Measurements from ENCODE around the gene HMGXB4.

The HMGXB4 gene

DNA sequence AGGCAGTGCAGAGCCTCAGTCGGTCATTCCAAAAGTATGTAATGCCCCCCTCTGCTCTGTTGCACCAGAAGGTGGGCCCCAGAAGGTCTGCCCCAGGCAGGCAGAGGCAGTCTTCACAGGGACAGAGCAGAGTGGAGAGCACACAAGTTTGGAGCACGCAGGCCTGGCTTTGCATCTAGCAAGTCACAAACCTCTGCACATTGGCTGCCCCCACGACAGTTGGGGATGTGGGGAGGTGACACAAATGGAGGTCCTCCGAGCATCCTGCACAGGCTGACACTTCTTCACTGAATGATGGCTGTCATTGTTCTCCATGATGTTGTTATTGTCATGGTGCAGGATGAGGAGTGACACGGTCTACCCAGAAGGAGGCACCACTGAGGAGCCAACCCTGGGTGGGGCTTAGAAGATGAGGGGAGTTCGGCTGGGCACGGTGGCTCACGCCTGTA is 54.3 kb downstream of the HMGXB4 start:
- no peak for DNase-seq (ENCODE audit: low read depth)

DNA sequence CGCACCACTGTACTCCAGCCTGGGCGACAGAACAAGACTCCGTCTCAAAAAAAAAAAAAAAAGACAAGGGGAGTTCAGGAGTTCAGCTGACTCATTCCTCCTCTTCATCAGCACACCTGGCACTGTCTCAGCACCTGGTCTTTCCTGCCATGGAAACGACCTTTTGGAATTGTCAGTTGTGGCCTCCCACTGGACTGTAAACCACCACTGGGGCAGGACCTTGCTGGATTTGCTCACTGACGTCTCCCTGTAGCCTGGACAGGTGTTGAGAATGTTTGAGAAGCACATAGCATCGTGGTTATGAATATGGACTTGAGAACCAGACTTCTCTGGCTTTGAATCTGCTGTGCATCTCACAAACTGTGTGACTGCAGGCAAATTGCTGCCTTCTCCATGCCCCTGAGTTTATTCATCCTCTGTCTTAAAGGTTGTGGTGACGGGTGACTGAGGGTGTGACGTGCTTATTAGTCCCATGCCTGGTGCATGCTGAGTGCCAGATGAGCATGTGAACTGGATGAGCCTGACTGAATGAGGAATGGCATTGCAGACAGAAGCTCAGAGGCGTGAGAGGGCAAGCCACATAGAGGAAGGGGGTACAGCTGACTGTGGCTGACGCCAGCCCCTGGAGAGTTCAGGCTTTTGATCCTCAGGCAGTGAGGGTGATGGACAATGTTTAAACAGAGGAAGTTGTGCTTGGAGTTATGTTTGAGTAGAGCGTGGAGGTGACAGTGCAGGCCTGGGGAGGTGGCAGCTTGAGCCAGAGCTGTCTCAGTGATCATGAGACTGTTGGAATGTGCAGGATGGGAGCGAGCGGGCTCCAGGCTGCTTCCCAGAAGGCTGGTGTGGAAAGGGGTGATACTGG is 55.1 kb downstream of the HMGXB4 start:
- peak; percentile 34 for DNase-seq (ENCODE audit: low read depth)

DNA sequence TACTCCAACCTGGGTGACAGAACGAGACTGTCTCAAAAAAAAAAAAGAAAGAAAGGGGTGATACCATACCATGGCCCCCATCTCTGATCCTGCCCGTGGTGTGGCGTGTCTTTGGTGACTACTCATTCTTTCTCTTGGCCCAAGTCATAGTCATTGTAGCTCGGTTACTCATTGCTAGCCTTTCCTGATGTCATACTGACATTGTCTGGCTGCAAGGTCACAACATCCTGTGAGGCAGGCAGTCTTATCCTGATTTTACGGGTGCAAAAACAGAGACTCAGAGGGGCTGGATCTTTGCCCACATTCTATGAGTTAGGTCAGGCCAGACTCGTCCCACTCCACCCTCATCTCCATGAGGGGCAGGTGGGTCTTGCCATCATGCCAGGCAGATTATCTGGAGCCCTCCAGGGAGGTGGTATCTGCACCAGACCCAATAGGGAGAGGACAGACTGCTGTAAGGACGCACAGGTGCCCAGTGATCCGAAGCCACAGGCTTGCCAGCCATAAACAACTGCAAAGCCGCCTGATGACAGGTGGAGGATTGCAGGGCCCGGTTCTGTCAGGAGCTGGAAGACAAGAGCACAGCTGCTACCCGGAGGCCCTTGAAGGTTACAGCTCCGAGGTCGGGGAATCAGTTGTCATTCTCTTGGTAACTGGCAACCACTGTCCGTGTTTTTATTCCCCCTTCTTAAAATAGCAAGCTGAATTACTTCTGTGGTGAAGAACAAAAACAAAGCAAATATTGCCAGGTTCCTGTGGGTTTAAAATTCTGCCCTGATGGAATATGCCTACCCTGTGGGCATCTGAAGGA is 56.2 kb downstream of the HMGXB4 start:
- DNase-seq (ENCODE audit: low read depth), result peak; percentile 82

DNA sequence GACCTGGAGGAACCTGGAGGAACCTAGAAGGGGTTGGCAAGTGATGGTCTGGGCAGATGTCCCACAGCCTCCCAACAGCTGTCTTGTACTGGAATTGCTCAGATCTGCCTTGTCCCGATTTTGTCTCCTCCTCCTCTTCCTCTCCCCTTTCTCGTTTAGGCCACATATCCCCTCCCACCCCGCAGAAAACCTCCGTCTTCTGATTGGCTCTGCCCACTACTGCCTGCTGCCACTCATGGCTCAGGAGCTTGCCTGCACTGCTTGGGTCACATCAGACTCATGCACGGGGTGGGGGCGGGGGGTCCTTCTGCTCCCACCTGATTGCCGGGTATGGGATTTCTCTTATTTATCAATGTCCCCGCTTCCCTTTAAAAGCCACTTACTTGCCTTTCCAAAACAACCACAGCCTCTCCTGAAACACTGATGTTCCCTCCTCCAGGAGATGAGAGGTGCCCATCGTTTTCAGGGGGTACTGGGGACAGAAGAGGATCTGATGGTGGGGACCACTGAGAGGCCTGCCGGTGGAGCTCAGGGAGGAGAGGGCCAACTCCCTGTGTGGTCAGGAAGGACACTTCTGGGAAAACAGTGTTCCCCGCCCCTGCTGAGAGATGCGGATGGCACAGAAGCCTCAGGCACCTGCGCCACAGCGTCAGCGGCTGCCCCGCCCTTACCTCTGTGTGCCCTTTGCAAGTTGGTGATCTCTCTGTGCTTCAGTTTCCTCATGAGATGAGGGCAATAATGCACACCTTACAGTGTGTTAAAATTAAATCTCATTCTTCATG is 57.1 kb downstream of the HMGXB4 start:
- DNase-seq (ENCODE audit: low read depth), result no peak

DNA sequence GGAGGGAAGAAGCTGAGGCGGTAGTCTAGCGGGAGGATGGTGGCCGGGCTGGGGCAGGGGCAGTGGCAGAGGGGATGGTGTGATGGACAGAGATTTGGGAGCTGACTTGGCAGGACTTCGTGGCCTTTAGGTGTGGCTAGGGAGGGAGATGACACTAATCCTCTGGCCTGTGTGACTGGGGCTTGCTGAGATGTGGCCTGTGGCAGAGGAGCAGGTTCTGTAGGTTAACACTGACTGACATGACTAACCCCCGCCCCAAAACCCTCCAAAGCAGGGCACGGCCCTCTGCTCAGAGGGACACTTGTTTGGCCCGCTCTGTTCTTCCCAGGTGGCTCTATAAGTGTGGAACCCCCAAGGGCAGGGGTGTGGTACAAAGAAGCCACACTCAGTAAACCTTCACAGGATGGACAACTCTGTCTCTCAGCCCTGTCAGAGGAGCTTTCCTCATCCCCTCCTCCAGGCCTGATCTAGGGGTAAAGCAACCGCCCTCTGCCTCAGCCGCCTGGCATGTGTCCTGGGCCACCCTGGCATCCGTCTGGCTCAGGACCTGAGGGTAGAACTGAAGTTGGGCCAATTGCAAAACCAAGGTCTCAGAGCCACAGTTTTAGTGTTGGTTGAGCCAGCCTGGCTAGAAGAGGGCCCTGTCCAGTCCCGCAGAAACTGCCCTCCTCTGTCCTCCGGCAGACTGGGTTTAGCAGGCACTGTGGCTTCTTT is 58.0 kb downstream of the HMGXB4 start:
- DNase-seq (ENCODE audit: low read depth), result no peak

DNA sequence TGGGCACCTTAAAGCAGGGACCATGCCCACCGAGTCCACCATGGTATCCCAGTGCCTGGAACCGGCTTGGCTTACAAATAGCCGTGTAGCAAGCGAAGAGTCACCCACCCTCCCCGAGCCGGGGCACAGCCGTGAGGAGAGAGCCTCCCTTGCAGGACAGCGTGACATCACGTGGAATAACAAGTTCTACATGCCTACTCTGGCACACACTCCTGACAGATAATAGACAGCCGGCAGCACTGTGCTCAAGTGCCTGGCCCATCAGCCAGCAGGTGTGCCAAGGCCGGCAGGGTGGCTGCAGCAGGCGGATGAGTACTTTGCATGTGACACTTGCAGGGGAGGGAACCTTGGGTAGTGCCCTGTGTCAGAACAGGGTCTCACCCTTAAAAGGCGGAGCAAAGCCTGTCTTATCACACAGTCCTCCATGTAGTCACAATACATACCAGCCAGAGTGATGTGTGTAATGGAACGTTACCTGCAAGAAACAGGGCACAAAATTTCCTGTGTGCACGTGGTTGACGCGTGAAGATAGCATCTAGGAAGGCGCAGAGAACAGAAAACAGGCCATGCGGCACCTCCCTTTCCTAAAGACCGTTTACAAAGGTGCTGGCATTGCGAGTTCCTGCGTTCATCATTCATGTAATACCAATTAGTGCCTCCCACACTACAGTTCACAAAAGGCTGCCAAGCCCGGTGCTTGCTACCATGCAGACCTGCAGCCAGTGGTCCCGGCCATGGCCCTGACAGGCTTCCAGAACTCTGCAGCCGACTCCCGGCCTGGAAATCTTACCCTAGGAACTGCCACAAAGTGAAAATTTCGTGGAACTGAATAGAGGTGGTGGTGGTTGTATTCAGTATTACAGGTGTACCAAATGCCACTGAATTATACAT is 58.8 kb downstream of the HMGXB4 start:
- DNase-seq (ENCODE audit: low read depth), result no peak

DNA sequence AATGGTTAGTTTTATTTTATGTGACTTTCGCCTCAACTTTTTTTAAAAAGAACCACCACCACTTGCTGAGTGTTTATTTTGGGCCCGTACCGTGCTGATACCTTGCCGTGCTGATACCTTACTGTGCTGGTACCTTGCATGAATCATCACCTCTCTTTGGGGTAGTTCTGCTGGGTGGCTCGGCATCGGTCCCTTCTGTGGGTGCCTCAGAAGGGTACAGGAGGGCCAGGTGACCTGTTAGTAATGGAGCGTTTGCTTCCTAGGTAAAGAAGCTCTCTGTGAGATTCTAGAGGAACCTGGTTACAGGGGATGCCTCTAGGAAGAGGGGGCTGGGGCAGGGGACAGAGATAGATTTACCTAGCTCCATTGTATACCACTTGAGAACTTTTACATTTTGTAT is 59.5 kb downstream of the HMGXB4 start:
- DNase-seq (ENCODE audit: low read depth), result no peak

DNA sequence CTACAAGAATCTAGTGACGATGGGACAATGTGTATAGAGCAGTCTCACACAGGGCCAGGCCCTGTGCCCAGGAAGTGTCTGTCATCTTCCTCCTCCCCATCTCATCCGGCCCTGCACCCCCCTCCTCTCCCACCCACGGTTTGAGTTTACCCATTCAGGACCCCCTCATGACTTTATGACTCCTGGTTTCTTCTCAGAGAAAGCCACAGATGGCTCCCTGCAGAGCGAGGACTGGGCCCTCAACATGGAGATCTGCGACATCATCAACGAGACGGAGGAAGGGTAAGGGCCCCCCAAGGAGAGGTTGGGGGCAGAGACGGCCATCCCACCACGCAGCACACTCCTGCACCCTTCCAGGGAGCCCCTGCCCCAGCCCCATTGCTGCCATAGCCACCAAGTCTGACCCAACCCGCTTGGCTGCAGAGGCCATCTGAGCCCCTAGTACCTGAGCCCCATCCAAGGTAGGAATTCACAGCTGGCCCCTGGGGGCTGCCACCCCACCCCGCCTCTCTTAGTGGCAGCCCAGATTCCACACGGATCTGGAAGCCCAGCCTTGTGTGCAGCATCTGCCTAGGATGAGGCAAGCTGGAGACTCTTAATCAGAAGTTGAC is 60.5 kb downstream of the HMGXB4 start:
- DNase-seq (ENCODE audit: low read depth), result no peak

DNA sequence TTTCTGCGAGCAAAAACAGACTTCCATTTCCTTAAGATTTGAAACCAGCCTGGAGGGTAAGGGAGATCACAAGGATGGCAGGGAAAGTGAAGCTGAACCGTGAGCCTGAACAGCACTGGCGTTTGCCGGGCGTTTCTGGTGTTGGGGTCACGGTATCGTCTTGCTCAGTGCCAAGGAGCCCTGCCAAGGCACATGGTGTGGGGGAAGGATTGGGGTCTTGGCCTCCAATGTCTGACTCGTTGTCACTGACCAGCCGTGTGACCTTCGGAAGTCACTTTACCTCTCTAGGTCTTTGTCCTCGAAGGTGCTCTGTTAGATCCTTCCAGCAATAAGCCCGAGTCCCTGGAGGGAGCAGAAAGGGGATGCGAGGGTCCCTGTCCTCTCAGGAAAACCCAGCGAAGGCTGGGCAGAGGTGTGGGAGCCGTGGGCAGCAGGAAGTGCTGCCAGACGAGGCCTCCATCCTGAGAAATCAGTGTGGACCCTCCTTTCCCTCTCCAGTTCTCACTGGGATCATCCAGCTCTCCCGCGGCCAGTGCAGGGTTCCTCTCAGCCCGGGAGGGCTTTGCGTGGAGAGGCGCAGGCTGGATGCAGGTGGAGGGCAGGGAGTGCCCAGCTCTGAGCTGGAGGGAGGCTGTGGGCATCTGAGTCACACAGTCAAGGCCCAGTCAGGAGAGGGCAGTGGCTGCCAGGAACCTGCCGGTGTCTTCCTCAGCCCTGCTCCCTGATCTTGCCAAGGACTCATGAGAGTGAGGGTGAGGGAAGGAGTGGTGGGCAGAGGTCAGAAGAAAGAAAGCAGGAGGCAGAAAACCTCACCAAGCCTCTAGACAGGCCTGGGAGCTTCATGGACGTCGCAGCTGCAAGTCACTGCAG is 61.3 kb downstream of the HMGXB4 start:
- DNase-seq (ENCODE audit: low read depth), result no peak

DNA sequence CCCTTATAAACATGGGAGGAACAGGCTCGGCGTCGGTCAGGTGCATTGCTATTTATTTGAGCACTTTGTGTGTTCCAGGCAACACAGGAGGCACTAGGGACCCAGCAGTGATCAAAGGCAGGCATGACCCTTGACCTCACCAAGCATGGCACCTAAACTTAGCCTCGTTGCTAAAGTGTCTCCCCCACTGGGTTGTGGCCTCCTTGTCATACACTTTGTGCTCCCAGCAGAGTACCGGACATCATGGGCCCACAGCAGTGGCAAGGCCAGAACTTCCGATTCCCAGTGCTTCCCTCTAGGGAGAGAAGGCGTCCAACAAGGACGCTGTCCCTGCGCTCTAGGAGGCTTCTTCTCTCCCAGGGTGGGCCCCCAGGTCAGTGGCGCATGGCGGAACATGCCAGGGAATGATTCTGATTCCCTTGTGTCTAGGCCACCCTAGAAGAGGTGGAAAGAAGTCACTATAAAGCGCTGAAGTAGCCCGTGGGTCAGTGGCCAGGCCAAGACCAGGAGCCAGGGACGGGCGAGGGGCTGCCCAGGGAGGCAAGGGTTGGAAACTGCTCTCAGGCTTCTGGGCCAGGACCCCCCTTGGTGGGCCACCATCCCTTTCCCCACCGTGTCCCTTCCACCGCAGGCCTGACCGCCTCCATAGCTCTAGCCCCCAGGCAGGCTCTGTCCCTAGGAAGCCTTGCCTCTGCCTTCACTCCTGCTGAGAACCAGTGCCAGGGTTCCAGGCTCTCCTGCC is 62.1 kb downstream of the HMGXB4 start:
- no peak for DNase-seq (ENCODE audit: low read depth)

DNA sequence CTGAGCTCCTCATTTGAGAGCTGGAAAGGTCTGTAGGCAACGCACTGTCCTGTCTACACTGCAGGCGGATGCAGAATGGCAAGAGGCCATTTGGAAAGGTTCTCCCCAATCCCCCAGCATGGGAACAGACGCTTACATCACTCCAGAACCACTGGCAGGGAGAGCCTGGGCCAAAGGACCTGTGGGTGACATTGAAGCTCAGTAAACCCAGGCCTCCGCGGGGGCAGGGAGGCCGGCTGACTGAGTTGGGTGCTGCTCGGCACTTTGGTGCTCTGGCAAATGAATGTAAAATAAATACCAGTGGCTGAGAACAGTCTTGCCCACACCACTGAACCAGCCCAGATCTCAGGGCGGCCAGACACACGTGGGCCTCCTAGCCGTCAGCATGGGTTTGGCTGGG is 64.8 kb downstream of the HMGXB4 start:
- no peak for DNase-seq (ENCODE audit: low read depth)

DNA sequence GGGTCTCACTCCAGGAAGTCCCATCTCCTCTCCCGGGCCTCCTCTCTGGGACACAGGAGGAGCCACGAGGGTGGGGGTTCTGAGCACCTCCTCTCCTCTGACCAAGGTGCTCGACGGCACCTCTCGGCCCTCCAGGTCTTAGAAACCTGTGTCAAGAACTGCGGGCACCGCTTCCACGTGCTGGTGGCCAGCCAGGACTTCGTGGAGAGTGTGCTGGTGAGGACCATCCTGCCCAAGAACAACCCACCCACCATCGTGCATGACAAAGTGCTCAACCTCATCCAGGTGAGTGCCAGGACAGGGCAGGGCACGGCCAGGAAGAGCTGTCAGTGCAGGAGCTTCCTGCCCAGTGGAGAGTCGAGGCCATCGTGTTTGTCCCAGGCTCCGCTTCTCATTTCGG is 65.6 kb downstream of the HMGXB4 start:
- no peak for DNase-seq (ENCODE audit: low read depth)

DNA sequence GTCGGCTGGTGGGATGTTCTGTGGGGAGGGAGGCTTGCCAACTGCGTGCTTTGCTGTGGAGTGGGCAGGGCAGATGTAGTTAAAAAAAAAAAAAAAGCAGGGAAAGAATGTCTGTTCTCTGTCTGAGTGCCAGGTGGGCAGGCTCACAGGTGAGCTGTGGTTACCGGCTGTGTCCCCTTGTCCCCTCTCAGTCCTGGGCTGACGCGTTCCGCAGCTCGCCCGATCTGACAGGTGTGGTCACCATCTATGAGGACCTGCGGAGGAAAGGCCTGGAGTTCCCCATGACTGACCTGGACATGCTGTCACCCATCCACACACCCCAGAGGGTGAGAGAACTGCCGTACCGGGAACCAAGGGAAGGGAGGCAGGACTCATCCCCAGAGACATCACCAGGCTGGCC is 66.0 kb downstream of the HMGXB4 start:
- no peak for DNase-seq (ENCODE audit: low read depth)

DNA sequence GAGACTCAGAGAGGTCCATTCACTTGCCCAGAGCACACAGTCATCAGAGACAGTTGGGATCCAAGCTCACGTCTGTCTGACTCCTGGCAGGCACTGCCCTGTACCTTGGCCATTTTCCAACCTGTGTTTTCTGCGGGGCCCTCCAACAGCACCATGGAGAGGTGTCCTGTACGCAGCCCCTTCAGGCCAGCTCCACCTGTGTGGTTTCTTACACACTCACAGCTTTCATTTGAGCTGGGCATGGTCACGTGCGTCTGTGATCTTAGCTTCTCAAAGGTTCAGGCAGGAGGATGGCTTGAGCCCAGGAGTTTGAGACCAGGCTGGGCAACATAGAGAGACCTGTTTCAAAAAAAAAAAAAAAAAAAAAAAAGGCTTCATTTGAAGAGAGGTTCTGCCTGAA is 66.8 kb downstream of the HMGXB4 start:
- no peak for DNase-seq (ENCODE audit: low read depth)

DNA sequence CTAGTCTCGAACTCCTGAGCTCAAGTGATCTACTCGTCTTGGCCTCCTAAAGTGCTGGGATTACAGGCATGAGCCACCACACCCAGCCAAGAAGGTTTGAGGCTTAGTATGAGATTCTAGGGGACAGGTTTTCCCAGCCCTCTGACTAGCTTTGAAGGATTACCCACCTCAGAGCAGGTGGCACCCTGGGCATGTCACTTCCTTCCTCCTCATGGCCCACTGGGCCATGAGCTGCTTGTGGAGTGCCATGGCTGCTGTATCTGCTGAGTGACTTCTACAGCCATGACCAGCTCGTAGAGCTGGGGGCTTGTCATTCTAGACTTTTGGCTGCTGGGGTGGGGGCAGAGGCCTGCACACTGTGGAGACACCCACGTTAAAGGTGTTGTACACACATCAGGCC is 67.5 kb downstream of the HMGXB4 start:
- DNase-seq (ENCODE audit: low read depth), result no peak

DNA sequence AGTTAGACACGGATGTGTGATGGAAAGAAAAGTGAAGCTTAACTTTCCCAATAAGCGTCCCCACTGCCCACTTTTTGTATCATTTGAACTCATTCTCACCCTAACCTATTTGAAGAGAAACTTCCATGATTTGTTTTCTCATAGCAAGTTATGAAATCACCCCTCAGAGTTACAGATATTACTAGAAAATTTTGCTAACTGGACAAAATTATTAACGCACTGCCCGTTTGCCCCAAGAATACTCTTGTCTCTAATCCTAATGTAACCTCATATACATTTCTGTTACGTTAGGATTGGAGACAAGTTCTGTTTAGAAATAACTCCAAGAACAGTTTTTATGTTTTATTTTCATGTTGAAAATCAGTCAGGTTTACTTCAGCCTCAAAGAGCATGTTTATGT is 67.9 kb downstream of the HMGXB4 start:
- no peak for DNase-seq (ENCODE audit: low read depth)

DNA sequence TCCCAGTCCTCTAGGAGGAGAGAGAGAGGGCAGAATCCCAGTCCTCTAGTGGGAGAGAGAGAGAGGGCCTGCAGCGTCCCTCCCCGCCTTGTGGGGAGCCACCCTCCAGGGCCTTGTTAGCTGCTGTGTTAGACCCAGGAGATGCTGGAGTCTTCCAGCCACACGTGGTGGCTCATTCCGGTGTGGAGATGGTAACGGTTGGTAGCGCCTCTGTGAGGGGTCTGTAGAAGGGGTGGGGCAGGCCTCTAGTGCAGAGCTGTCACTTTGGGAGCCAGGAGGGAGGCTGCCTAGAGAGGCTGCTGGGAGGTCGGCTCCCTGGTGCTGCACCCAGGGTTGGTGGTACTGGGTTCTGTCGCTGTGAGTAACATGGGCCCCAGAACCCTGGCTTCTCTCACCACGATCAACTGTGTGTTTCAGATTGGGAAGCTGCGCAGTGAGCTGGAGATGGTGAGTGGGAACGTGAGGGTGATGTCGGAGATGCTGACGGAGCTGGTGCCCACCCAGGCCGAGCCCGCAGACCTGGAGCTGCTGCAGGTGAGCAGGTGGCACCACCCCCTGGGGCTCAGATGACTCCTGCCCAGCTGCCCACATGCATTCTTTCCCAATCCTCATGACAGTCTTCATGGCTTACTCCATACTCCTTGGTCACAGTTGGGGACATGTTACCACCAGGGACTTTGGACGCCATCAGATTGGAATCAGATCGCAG is 69.7 kb downstream of the HMGXB4 start:
- DNase-seq (ENCODE audit: low read depth), result no peak

Measured in iris pigment epithelial cell (primary cell).